A549 treated with AZD9567 at 1 μM for 4 hours (cell line): ENCODE results near the gene MYL10. TPM values are rescaled to one million over a fixed set of nuclear protein-coding genes. Genes with fewer than 3 reads are reported as not detected.

ENCODE experiments used
- total RNA-seq: library from RNA; stranded (reverse); fragments of 200-300 nt; extraction: Qiagen RNA extraction; gene quantifications from 5 replicates; pipeline ENCODE4 v1.2.3, GENCODE V29; 2022; ENCODE audit not compliant: insufficient read depth

Gene MYL10
- total RNA-seq: 0.18 TPM in 1 of 5 replicates, not detected in the others

DNA sequence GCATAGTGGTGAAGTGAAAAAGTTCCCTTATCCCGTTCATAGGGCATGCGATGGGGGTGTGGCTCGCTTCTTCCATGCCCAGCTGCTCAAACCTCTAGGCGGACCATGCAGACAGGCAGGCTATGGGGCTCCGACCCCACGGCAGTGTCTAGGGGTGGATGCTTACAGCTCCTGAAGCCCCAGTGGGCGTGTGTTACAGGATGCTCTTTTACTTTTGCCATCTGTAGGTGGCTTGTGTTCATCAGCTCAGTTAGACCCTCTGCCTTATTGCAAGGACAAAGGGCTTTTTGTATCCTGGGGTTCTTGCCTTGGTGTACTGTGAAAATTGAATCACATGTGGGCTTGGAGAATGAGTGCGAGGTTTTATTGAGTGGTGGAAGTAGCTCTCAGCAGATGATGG lies at the start of gene MYL10:
TSS of gene MYL10 (minus strand) at position 126 of the 400 bp plus-strand sequence. CDS start 178 bp downstream, outside the sequence.

Other genes starting within 250 kb of the MYL10 start
- 44.0 to 49.9 TPM (median 44.9 TPM) in 5 replicates for gene CUX1, start 188.3 kb upstream of the MYL10 start, total RNA-seq